Activated CD4-positive, CD25-positive, alpha-beta regulatory T cell treated with anti-CD3 and anti-CD28 coated beads, Interleukin-2, amount 50 U/mL, for 16 hours (primary cell): Measurements from ENCODE around the gene ADAMTS2.
"Not testable (repeated sequence)": the region's sequence is repeated elsewhere in the genome, so short reads cannot be mapped to it uniquely, and the experiment has no call there.

Experiments
- DNase-seq: peaks from one replicate; pipeline ENCODE4 v3.0.0-alpha.2; 2020; ENCODE audit warnings: low read depth, low spot score

ADAMTS2 gene

DNA sequence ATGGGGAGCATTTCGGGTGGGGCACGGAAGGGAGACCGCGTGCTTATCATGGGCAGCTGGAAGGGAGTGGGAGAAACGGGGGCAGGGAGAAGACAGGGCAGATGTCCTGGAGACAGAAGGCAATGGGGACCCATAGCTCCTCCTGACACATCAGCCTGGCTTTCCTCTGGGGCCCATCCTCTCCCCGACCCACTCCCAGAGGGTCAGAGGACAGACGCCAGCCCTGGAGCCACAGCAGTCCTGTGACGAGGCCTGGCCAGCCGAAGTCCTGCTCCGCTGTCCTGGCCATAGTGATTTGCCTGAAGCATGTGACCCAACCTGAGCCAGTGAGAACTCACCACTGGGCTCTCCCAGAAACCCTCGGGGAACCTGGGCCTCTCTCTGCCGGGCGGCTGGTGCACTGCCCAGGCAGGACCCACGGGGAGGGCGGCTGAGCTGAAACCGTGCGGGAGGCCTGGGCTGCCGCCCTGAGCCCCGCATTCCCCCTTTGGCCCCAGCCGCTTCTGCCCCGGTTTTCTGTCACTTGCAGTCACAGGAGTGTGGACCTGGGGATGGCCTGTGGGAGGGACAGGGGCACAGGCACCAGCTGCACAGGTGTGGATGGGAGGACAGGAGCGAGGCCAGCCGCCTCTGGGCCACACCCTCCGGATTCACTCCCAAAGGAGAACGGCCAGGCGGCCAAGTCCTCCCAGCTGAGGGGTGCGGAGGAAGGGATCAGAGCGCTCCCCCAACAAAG lies 19.8 kb downstream of the ADAMTS2 start:
- DNase-seq, result no peak

- no peak for DNase-seq
These were observed 20.4 kb downstream of the ADAMTS2 start for GRCh38 chr5:179324760-179325295.

GRCh38 chr5:179324316-179324715 lies 20.9 kb downstream of the ADAMTS2 start:
- DNase-seq, result not testable (repeated sequence)

GRCh38 chr5:179323026-179323870 lies 22.0 kb downstream of the ADAMTS2 start:
- DNase-seq, result no peak

DNA sequence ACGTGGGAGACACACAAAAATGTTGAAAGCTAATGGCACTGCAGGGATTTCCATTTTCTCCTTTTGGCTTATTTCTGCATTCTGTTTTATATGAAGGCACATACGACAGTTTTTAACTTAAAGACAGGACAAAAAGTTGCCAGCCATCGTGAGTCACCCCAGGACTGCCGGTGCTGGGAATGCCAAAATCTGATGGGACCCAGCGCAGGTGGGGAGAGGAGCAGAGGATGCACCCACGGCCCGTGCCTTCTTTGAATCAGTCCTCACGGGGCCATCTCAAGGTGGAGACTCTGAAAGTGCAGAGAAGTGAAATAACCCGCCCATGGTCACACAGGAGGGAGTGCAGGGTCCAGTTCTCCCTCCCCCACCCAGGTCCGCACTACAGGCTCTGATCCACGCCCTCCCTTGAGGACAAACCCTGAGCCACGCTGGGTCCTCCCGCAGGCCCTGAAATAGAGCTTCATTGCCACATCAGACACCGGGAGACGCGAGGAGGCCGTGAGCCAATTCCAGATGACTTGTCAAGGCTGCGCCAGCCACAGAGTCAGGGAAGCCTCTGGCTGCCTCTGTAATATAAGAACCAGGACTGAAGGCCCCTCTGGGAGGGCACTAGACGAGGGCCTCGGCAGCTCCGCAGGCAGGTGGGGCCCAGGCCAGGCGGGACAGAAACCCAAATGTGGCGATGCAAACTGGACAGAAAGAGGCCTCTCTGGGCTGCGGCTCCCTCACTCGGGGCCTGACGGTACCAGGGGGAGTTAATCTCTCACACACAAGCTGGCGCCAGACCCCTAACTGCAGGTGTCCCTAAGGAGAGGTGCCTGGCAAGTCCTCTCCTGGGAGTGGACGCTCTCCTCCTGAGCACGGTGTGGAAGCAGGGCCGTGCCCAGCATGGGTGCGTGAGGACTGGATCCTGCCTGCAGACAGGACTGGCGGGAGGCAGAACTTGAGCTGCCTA lies 22.9 kb downstream of the ADAMTS2 start:
- DNase-seq, result no peak

GRCh38 chr5:179321206-179321987 lies 23.9 kb downstream of the ADAMTS2 start:
- DNase-seq, result no peak

DNA sequence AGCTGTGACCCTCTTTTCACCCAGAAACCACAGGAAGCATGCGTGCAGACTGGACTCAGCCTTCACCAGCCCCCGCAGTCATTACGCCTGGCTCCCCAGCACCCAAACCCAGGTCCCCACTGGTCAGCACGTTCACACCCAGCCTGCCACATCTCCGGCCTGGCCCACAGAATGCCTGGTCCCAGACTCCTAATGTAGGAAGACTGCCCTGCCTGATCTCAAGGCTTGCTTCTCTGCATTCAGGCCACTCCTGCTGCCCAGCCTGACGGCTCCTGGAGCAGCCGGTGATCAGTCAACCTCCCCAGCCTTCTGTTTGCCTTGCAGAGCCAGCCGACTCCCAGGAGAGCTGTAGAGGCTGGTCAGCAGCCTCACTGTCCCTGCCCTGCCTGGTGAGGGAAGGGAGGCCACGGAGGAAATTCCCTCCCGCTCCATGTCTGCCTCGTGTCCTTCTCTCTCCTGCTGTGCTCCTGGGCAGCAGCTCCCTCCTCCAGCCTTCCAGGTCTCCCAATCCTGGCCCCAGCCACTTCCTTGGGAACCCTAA lies 25.4 kb downstream of the ADAMTS2 start:
- DNase-seq, result no peak

- DNase-seq, result no peak
These were observed 26.1 kb downstream of the ADAMTS2 start for GRCh38 chr5:179319123-179319522.

DNA sequence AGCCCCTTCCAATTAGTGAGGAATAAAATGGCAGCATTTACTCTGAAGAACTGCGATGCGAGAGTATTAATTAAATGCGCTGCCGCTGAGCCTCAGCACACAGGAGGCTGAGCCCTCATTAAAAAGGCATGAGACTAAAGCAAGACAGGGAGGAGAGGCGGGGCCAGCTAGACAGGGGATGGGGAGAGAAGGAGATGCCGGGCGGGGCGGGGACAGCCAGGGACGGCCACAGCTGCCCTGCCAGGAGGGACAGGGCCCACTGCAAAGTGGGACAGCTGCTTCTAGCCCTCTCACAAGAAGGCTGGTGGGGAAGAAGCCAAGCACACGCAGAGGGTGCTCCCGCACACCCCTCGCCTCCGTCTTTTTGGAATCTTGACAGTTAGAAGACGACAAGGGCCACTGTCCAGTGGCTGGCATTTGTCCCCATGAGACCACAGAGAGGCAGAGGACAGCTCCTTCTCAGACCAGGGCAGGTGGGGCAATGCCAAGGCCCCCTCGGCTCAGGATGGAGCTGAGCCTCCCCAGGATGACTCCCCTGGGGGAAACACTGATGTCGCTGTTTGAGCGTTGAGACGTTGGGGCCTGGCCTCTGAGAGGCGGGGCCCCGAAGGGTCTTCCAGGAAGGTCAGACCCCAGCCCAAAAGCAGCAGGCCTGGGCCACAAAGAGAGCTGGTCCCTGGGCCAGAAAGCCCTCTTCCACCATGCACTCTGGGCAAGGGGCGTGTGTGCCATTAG lies 26.9 kb downstream of the ADAMTS2 start:
- no peak for DNase-seq

- no peak for DNase-seq
These were observed 27.6 kb downstream of the ADAMTS2 start for GRCh38 chr5:179317411-179318220.

- no peak for DNase-seq
These were observed 28.3 kb downstream of the ADAMTS2 start for GRCh38 chr5:179316982-179317381.

GRCh38 chr5:179316111-179316551 lies 29.1 kb downstream of the ADAMTS2 start:
- no peak for DNase-seq

- DNase-seq, result no peak
These were observed 29.8 kb downstream of the ADAMTS2 start for GRCh38 chr5:179315356-179315890.

DNA sequence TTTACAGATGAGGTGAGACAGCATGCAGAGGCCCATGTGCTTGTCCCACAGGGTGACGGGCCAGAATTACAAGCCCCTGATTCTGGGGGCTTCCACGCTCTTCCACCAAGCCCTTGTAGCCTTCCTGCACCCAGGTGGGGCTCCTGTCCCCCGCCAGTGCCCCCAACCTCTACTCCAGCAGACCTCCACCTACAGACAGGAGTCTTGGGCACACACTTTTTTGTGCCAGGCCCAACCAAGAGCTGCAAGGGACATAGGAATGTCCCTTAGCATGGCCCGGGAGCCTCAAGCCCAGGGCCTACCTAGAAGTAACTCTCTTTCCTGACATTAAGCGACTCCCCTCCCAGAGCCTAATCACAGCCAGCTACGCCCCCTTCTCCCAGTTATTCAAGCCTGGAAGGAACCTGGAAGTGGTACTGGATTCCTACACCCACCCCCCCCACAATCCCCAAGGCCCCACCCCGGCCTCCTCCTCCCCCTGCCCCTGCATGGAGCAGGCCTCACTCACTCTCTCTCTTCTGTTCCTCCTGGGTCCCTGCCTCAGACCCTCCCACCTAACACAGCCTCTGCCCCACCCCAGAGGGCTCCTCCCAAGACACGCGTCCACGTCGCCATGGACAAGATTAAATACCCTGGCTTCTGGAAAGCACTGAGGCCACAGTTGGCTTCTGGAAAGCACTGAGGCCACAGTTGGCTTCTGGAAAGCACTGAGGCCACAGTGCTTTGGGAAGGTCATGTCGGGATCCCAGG lies 30.5 kb downstream of the ADAMTS2 start:
- DNase-seq, result no peak

- DNase-seq, result no peak
These were observed 31.3 kb downstream of the ADAMTS2 start for GRCh38 chr5:179313849-179314521.

- no peak for DNase-seq
These were observed 32.6 kb downstream of the ADAMTS2 start for GRCh38 chr5:179312557-179313235.

DNA sequence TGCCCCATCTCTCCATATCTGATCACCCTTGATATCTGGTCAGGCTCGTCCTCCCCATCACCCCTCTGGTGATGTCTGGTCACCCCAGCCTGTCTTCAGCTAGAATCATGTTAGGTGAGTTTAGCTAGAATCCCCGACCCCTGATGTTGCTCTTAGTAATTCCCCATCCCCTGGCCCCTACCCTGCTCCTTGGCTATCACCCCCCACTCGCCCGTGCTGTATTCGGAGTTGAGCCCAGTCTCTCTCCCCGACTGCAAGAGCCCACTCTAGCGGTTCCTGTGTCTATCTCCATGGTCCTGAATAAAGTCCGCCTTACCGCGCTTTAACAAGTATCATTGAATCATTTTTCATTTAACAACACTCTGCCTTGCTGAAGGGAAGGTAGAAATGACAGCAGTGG lies 33.7 kb downstream of the ADAMTS2 start:
- DNase-seq, result no peak
